Neural progenitor cell (in vitro differentiated cells): ENCODE results near the gene F7.
"Not testable (repeated sequence)": the region's sequence is repeated elsewhere in the genome, so short reads cannot be mapped to it uniquely, and the experiment has no call there.

Experiments used
- CTCF ChIP-seq: fragments of 200-600 bp; sonication (generic); IDR thresholded peaks from 2 replicates; pipeline ENCODE4 v1.5.1; 2017; ENCODE audit warnings: antibody characterized with exemption, mild to moderate bottlenecking
- EZH2phosphoT487 ChIP-seq: fragments of 200-600 bp; sonication (generic); IDR thresholded peaks from 2 replicates; pipeline ENCODE4 v1.6.1; 2017; ENCODE audit warnings: antibody characterized with exemption

DNA sequence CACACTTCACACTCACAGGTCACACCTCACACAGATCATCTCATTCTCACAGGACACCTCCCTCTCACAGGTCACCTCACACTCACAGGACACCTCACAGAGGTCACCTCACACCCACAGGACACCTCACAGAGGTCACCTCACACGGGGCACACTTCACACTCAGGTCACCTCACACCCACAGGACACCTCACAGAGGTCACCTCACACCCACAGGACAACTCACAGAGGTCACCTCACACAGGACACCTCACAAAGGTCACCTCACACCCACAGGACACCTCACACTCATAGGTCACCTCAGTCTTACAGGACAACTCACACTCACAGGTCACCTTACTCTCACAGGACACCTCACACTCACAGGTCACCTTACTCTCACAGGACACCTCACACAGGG lies 6.9 kb downstream of the F7 start:
- TF ChIP-seq CTCF, EZH2phosphoT487: not testable (repeated sequence)
